Lung (tissue), 12 donors: ENCODE results near the gene KANSL3. TPM values are rescaled to one million over a fixed set of nuclear protein-coding genes. Genes with fewer than 3 reads are reported as not detected.

Experiments
- ATAC-seq: fragments of 200-7000 bp; cut with Tn5 transposase; one replicate; pipeline ENCODE4 v1.9.1; 2020; ENCODE audit warnings: moderate number of reproducible peaks; ENCODE audit not compliant: insufficient read depth, low FRiP score
- DNase-seq, 3 donors: peaks; one replicate each; pipeline ENCODE4 v3.0.0-alpha.2; 2013 to 2017
- H3K27ac ChIP-seq, 2 donors: one replicate each; pipeline ENCODE4 v1.5.1; 2013; ENCODE audit warnings: mild to moderate bottlenecking in 2 of 2, moderate library complexity in 2 of 2, control low read depth in 1 of 2, inconsistent platforms in 1 of 2, low read depth in 1 of 2, low read length in 1 of 2
- H3K27me3 ChIP-seq, 3 donors: one replicate each; pipeline ENCODE4 v1.5.1; 2013; ENCODE audit warnings: low read length in 2 of 3; ENCODE audit not compliant: control insufficient read depth in 3 of 3, insufficient read depth in 3 of 3
- H3K36me3 ChIP-seq, 4 donors: one replicate each; pipeline ENCODE4 v1.5.1; 2013; ENCODE audit warnings: low read length in 4 of 4, mild to moderate bottlenecking in 1 of 4, moderate library complexity in 1 of 4; ENCODE audit not compliant: control insufficient read depth in 4 of 4, insufficient read depth in 4 of 4
- H3K4me1 ChIP-seq, 5 donors: one replicate each; pipeline ENCODE4 v1.5.1; 2013; ENCODE audit warnings: low read length in 5 of 5, mild to moderate bottlenecking in 2 of 5, moderate library complexity in 1 of 5; ENCODE audit not compliant: control insufficient read depth in 5 of 5, insufficient read depth in 5 of 5
- H3K4me3 ChIP-seq: one replicate; pipeline ENCODE4 v1.5.1; 2013; ENCODE audit warnings: mild to moderate bottlenecking, control low read depth, moderate library complexity
- H3K9ac ChIP-seq, 2 donors: one replicate each; pipeline ENCODE4 v1.5.1; 2013; ENCODE audit warnings: low read length in 2 of 2, control low read depth in 1 of 2; ENCODE audit not compliant: insufficient read depth in 1 of 2
- H3K9me3 ChIP-seq, 4 donors: one replicate each; pipeline ENCODE4 v1.5.1; 2013; ENCODE audit warnings: low read length in 3 of 4, mild to moderate bottlenecking in 1 of 4, moderate library complexity in 1 of 4; ENCODE audit not compliant: control insufficient read depth in 4 of 4, insufficient read depth in 3 of 4
- CTCF ChIP-seq: IDR thresholded peaks from 2 replicates; pipeline ENCODE4 v1.5.1; 2012; ENCODE audit warnings: mild to moderate bottlenecking; ENCODE audit errors: control extremely low read depth, extremely low read depth
- WGBS, 2 donors: extraction: QIAGEN DNeasy Blood & Tissue Kit; methylation state at CpG; one replicate each; pipeline ENCODE4 v1.1.7; 2013; 5-methylcytosine and 5-hydroxymethylcytosine counted together
- polyA plus RNA-seq, 2 donors: library from polyadenylated mRNA; stranded (reverse); fragments of 200-250 nt; gene quantifications; one replicate each; pipeline ENCODE4 v1.2.1, GENCODE V29; 2013
- total RNA-seq, 2 donors: library from RNA; depleted of rRNA in 1 of 2; stranded (reverse); fragments of >200 nt in 1 of 2; gene quantifications; one replicate each; pipeline ENCODE4 v1.2.1, GENCODE V29; 2014 to 2021
- donor health status: control.
- donor health status: control.
- donor health status: Bipolar disorder and iron deficiency.
- donor health status: healthy.
- donor health status: DM: yes; HTN: yes; CAD: no.

Gene KANSL3
- total and polyA plus RNA-seq, 4 donors, result 16.7 to 91.4 (median 33.6) TPM

DNA sequence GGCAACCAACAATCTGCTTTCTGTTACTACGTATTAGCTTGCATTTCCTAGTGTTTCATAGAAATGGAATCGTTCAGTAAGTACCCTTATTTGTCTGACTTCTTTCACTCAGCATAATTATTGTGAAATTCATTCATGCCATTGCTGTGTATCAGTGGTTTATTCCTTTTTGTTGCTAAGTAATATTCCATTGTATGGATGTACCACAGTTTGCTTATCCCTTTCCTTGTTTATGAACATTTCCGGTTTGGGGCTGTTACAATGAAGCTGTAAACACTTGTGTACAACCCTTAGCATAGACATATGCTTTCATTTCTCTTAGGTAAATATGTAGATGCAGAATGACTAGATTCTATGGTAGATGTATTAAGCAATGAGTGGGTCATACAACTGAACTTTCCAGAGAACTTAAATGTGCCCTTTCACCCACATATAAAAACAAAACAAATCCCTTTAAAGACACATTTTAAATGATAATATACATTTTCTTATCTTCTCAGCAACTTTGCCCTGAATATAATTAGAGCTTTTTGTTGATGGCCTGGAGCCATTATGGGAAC is 26.3 kb upstream of the KANSL3 start:
- no peaks in the 10 kb centered on the region for H3K36me3 ChIP-seq
- DNase-seq (no peak), ATAC-seq (no peak)
- no peak overlapping the region for H3K4me3 ChIP-seq
- no peak overlapping the region for H3K9ac ChIP-seq
- H3K27ac ChIP-seq, result peak overlapping the region; percentile 76
- H3K9me3 ChIP-seq, result peaks cover 0 to 2% (median 0%) of the 10 kb centered on the region in 4 donors
- TF ChIP-seq CTCF, result no peak
- no peaks in the 10 kb centered on the region for H3K27me3 ChIP-seq
- 61 to 85% methylated on average over 3 of the region's 3 CpGs for WGBS, 2 donors
- peaks cover 0 to 4% (median 0%) of the 10 kb centered on the region in 5 donors for H3K4me1 ChIP-seq

DNA sequence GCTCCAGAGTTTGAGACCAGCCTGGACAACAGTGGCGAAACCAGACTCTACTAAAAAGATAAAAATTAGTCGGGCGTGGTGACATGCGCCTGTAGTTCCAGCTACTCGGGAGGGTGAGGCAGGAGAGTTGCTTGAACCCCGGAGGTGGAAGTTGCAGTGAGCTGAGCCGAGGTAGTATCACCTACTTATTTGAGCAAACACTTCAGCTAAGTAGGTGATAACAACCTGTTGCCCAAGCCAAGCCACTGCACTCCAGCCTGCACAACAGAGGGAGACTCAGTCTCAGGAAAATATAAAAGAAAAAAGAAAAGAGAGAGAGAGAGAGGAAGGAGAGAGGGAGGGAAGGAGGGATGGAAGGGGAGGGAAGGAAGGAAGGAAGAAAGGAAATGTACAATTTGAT is 25.7 kb upstream of the KANSL3 start:
- ATAC-seq, result peak; percentile 30
- no peak for TF ChIP-seq CTCF
- DNase-seq, result peak in 1 of 3 donors; percentile 29
- Histone ChIP-seq H3K9ac (no peak overlapping the region), H3K4me3 (no peak overlapping the region), H3K27ac (peak overlapping the region in 1 of 2 donors; percentile 21), H3K9me3 (peaks cover 0 to 2% (median 0%) of the 10 kb centered on the region in 4 donors), H3K27me3 (no peaks in the 10 kb centered on the region), H3K4me1 (peaks cover 0 to 4% (median 0%) of the 10 kb centered on the region in 5 donors), H3K36me3 (no peaks in the 10 kb centered on the region)
- WGBS, 2 donors, result 72 to 77% methylated on average over 7 of the region's 7 CpGs

DNA sequence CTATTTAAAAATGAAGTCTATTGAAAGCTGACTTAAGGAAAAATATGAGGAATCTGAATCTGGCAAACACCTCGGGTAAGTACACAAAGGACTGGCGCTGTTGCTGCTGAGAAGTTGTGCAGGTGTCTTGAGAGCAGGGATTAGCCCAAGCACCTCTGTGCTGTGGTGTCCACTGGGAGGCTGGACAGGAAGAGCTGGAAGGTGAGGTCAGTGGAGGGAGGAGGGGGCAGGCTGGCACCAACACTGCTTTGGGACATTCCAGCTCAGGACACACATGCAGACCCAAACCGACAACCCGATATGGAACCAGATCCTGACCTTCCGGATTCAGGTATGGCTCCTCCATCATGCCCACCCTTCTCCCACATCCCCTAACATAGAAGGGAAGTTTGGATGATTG is 25.1 kb upstream of the KANSL3 start:
- TF ChIP-seq CTCF, result no peak
- H3K4me1 ChIP-seq, result peaks cover 0 to 4% (median 0%) of the 10 kb centered on the region in 5 donors
- ATAC-seq, result no peak
- no peak overlapping the region for H3K4me3 ChIP-seq
- no peaks in the 10 kb centered on the region for H3K36me3 ChIP-seq
- H3K9ac ChIP-seq, result no peak overlapping the region
- 83 to 94% methylated on average over 5 of the region's 5 CpGs for WGBS, 2 donors
- H3K27ac ChIP-seq, result peak overlapping the region in 1 of 2 donors; percentile 1
- no peaks in the 10 kb centered on the region for H3K27me3 ChIP-seq
- DNase-seq, result peak in 1 of 3 donors; percentile 25
- H3K9me3 ChIP-seq, result peaks cover 0 to 2% (median 0%) of the 10 kb centered on the region in 4 donors

GRCh38 chr2:96662360-96662759 is 24.2 kb upstream of the KANSL3 start:
- WGBS, 2 donors, result 92 to 94% methylated on average over 9 of the region's 9 CpGs
- ATAC-seq, result no peak

More at GRCh38 chr2:96662360-96662759, 24.2 kb upstream of the KANSL3 start:
- Histone ChIP-seq H3K9ac (no peak overlapping the region), H3K36me3 (no peaks in the 10 kb centered on the region), H3K27me3 (no peaks in the 10 kb centered on the region), H3K4me1 (peaks cover 0 to 4% (median 0%) of the 10 kb centered on the region in 5 donors), H3K27ac (no peak overlapping the region), H3K4me3 (no peak overlapping the region), H3K9me3 (peaks cover 0 to 2% (median 0%) of the 10 kb centered on the region in 4 donors)
- DNase-seq, result no peak
- TF ChIP-seq CTCF, result no peak
